ENCODE measurements around the gene CNOT3.
"Not testable (repeated sequence)": the region's sequence is repeated elsewhere in the genome, so short reads cannot be mapped to it uniquely, and the experiment has no call there.

The CNOT3 gene

DNA sequence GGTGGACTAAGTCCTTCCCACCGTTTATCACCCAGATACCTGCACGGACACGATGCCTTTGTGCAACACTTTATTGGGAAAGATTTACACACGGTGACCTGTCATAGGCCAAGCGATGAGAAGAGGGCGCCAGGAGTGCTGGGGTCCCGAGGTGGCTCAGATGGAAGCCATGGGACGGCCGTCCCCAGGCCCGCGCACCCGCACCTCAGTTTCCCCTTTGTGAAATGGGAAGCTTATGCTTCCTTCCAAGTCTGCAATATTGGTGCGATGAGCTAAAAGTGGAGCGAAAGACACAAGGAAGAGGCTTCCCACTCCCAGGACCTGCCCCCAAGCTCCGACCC, 35.8 kb downstream of the CNOT3 start:
- DNase-seq, result no peak

DNA sequence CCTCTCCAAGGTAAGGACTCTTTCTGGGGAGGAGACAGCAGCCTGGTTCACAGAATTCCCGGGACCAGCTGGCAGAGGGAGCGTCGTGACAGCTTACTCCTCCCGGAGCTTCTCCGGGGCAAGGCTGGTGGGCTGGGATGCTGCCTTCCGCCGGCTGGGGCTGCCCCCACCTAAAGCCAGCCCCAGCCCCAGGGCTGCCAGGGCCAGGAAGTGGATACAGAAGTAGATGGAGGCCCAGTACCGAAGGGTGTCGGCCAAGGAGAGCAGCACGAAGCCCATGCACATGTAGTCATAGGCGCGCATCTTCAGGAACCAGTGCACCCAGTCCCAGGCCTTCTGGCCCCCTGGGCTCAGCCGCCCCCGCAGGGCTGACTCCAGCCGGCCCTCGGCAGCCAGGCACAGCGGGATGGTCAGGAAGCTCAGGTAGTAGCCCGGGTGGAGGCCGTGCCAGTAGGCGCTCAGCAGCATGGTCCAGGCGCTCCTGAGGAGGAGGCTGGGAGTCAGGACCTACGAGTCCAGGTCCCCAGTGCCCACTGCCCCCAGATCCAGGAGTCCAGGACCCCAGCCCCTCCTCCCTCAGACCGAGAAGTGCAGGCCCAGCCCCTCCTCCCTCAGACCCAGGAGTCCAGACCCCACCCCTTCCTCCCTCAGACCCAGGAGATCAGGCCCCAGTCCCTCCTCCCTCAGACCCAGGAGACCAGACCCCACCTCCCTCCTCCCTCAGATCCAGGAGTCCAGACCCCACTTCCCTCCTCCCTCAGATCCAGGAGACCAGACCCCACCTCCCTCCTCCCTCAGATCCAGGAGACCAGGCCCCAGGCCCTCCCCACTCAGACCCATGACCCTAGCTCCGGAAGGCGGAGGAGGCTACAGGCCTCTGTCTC, 36.6 kb downstream of the CNOT3 start:
- DNase-seq, result no peak

DNA sequence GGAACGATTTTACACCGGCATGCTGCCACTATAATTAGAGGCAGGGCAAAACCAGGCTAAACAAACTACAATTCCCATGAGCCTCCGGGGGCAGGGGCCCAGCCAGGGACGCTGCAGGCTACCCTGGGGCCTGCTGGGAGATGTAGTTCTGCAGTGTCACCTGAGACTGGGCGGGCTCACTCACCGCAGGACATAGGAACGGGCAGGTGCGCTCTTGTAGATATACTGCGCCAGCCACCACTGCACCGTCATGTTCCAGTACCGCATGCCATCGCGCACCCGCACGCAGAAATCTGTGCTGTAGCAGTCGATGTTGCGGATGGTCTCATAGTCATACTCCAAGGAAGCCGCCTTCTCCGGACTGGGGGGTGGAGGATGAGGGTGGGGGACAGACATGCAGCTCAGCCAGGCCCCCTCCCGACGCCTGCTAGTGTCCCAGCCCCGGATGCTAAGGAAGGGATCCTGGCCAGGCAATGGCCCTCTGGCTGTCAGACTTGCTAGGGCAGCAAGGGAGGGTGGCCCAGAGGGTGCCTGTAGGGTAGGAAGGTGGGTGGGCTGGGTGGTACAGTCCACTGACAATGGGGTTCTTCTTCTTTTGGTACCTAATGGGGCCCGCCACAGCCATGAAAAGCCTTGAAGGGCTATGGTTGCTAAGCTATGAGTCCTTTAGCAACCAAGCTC, 41.2 kb downstream of the CNOT3 start:
- DNase-seq, result peak; percentile 39

- no peak for DNase-seq
These were observed 41.8 kb downstream of the CNOT3 start for GRCh38 chr19:54179262-54179852.

- DNase-seq, result peak; percentile 43
These were observed 42.4 kb downstream of the CNOT3 start for GRCh38 chr19:54179921-54180461.

DNA sequence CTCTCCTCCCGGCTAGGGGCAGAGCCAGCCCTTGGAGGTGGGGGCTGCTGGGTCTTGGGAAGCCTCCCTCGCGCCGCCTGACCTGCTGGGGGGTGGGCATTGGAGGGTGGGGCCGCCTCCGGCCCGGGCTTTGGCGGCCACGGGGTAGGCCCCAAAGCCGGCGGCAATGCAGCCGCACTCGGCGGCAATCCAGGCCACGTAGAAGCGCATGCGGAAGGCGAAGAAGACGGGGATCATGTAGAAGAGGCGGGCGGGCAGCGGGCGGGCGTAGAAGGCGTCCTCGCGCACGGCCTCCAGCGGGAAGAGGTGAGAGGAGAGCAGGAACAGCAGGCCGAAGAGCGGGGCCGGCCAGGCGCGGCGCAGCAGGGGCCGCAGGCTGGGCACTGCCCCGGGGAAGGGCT, 43.1 kb downstream of the CNOT3 start:
- DNase-seq, result no peak

GRCh38 chr19:54181894-54182293, 44.3 kb downstream of the CNOT3 start:
- not testable (repeated sequence) for DNase-seq

GRCh38 chr19:54183431-54183830, 45.9 kb downstream of the CNOT3 start:
- no peak for DNase-seq

GRCh38 chr19:54186351-54186750, 48.8 kb downstream of the CNOT3 start:
- no peak for DNase-seq

GRCh38 chr19:54186934-54187381, 49.4 kb downstream of the CNOT3 start:
- no peak for DNase-seq

- DNase-seq, result peak; percentile 82
These were observed 50.8 kb downstream of the CNOT3 start for GRCh38 chr19:54188215-54188871.

DNA sequence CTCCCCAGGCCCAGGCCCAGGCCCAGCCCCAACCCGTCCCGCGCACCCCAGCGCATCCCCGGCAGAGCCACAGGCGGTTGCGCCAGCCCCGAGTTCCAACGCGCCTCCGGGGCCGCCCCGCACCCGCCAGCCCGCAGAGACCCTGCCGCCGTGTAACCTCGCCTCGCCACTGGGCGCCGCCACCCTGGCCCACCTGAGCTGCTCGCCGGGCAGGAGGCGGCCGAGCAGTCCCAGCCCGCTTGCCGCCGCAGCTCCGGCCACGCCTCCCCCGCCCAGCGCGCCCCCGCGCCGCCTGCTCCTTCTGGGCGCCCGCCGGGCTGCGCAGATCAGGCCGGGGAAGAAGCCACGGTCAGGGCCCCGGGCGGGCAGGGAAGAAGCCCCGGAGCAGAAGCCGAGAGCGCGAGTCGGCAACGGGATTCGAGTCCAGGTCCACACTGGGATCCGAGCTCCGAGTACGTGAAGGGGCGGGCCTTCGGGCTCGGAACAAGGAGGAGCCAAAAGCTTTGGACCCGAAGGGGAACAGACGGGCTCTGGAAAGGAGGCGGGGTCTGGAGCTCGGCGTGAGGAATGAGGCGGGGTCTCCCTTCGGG, 51.7 kb downstream of the CNOT3 start, which contains the start of gene MBOAT7:
Gene MBOAT7 (minus strand): TSS at position 436 of the 590 bp plus-strand sequence. CDS start 1,072 bp downstream, outside the sequence.
- no peak for DNase-seq

DNA sequence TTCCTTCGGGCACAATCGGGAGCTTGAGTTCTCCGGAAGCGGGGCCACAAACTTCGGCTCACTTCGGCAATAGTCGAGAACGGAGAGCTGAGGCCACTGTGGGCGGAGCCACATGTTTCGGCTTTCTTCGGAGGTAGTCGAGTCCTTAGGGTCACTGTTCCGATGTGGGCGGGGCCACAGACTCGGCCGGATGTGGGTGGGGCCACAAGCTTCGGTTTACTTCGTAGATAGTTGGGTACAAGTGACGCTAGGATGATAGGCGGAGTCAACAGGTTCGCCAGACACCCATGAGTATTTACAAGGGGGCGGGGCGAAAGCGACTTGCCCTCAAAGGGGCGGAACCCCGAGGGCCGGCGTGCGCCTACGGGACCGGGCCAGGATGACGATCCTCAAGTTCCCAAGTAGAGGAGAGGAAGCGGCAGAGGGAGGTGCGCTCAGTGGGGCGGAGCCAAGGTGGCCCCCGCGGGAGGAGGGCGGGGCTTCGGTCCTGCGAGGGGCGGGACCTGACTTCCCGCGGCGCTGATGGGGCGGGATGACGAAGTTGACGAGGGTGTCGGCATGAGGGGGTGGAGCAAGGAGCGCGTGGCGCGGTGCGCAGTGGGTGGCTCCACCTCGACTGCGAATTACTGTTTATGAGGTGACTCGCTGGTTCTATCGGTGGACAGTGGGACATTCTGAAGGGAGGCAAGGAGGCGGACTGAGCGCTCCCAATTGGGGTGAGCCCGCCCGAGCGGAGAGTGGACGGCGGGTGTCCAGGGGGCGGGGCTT, 52.4 kb downstream of the CNOT3 start:
- DNase-seq, result peak; percentile 100

DNA sequence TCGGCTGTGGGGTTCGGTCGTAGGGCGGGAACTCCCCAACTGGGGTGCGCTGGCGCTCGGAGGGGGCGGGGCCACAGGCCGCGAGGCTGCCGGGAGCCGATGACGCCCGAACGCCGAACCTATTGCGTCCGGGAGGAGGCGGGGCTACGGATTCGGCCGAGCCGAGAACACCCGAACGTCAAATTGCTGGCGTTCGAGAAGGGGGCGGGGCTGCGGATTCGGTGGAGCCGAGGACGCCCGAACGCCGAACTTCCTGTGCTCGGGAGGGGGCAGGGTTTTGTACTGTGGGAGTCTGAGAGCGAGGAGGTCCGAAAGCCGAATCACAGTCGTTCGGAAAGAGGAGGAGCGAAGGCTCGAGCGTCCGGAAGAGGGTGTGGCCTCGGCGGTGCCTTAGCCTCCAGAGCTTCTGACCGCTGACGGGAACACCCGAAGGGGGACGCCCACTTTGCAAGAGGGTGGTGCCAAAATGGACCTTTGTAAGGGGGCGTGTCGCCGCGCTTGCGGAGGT, 53.0 kb downstream of the CNOT3 start:
- DNase-seq, result peak; percentile 99

DNA sequence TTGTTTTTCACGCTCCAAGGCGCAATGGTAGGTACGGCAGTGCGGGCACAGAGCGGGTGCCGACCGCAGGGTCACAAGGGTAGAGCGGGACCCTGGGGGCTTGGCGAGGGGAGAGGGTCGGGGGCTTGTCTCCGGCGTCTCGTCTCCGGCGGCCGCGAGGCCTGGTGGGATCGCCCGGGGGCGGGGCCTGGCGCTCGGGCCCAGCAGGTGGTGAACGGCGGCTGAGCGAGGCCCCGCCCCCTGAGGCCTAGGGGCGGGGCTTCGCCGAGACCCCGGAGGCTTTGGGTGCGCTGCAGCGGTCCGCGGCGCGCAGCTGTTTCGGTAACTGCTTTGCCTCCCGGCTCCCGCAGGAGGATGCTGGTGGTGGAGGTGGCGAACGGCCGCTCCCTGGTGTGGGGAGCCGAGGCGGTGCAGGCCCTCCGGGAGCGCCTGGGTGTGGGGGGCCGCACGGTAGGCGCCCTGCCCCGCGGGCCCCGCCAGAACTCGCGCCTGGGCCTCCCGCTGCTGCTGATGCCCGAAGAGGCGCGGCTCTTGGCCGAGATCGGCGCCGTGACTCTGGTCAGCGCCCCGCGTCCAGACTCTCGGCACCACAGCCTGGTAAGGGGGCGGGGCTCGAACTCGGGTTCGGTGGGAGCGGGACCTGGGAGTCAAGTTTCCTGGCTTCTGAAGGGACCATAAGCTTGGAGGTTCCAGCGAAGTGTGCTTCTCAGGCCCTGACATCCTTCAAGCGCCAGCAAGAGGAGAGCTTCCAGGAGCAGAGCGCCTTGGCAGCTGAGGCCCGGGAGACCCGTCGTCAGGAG, 53.6 kb downstream of the CNOT3 start, which contains the start of gene TSEN34:
Gene TSEN34 (plus strand): TSS at position 298 of the 800 bp plus-strand sequence. CDS start 57 bp downstream, at position 355.
- peak; percentile 86 for DNase-seq

- no peak for DNase-seq
These were observed 54.4 kb downstream of the CNOT3 start for GRCh38 chr19:54191811-54192453.

DNA sequence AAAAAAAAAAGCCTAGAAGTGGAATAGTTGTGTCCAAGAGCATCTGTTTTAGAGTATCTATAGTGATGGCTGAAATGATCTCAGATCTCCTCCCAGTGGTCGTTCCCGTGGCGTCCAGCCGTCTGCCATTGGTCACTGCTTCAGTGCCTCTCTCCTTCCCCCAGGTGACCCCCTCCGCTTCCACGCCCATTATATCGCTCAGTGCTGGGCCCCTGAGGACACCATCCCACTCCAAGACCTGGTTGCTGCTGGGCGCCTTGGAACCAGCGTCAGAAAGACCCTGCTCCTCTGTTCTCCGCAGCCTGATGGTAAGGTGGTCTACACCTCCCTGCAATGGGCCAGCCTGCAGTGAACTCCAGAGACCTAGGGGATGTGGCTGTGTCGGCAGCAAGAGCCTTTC, 55.4 kb downstream of the CNOT3 start:
- DNase-seq, result no peak

DNA sequence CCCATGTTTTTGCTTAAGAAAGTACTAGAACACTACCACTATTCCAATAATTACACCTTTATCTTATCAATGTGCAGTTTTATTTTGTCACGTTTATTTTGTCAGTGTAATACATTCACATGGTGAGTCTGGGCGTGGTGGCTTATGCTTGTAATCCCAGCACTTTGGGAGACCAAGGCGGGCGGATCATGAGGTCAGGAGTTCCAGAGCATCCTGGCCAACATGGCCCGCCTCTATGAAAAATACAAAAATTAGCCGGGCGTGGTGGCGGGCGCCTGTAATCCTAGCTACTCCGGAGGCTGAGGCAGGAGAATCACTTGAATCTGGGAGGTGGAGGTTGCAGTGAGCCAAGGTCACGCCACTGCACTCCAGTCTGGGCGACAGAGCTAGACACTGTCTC, 56.9 kb downstream of the CNOT3 start:
- not testable (repeated sequence) for DNase-seq

DNA sequence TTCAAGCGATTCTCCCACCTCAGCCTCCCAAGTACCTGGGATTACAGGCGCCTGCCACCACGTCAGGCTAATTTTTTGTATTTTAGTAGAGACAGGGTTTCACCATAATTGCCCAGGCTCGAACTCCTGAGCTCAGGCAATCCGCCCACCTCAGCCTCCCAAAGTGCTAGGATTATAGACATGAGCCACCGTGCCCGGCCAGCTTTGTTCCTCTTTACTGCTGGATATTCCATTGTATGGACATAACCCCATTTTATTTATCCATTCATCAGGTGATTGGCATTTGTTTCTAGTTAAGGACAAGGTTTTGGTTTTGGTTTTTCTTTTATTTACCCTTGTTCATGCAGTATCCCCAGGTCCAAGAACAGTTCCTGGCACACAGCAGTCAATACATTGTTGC, 59.0 kb downstream of the CNOT3 start:
- no peak for DNase-seq

DNA sequence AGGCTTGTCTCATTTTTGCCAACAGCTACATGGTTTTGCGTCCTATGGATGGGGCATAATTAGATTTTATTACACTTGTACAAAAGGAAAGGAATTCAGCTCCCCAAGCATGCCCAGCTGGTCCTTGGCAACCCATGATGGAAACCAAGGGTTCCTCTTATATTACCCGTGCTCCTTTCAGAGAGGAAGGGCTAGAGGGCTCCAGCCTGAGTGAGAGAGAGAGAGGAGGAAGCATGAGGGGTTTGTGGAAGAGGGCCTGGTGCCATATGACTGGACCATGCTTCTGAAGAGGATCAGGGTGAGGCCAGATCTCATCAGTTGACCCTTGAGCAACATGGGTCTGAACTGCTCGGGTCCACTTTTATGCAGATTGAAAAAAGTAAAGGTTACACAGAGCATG, 59.6 kb downstream of the CNOT3 start:
- no peak for DNase-seq

All from hematopoietic multipotent progenitor cell treated with erythropoietin and hydrocortisone succinate and interleukin-3 and kit ligand, for 8 days (in vitro differentiated cells).